Activated CD4-positive, alpha-beta T cell treated with anti-CD3 and anti-CD28 coated beads for 4 hours (primary cell): ENCODE measurements around the gene MYO18A.
"Not testable (repeated sequence)": the region's sequence is repeated elsewhere in the genome, so short reads cannot be mapped to it uniquely, and the experiment has no call there.

Experiments
- DNase-seq, 2 donors: peaks; one replicate each; pipeline ENCODE4 v3.0.0-alpha.2; 2020

Gene MYO18A

GRCh38 chr17:29147682-29148081 lies 32.5 kb downstream of the MYO18A start:
- no peak for DNase-seq

GRCh38 chr17:29147228-29147627 lies 33.0 kb downstream of the MYO18A start:
- not testable (repeated sequence) for DNase-seq

- no peak for DNase-seq
These were observed 33.7 kb downstream of the MYO18A start for GRCh38 chr17:29146369-29146972.

GRCh38 chr17:29145289-29146073 lies 34.7 kb downstream of the MYO18A start:
- peak; percentile 68 to 69 for DNase-seq

- no peak for DNase-seq
These were observed 36.3 kb downstream of the MYO18A start for GRCh38 chr17:29143894-29144293.

- DNase-seq = no peak
These were observed 38.7 kb downstream of the MYO18A start for GRCh38 chr17:29141514-29141876.

GRCh38 chr17:29140631-29141513 lies 39.3 kb downstream of the MYO18A start:
- DNase-seq = peak; percentile 41 to 44

- DNase-seq = peak; percentile 74 to 75
These were observed 40.1 kb downstream of the MYO18A start for GRCh38 chr17:29140051-29140621.

- DNase-seq = peak in 1 of 2 donors; percentile 25
These were observed 41.1 kb downstream of the MYO18A start for GRCh38 chr17:29138971-29139691.

GRCh38 chr17:29138184-29138955 lies 41.8 kb downstream of the MYO18A start:
- peak; percentile 38 to 48 for DNase-seq

- no peak for DNase-seq
These were observed 43.0 kb downstream of the MYO18A start for GRCh38 chr17:29136998-29137730.

GRCh38 chr17:29135464-29135863 lies 44.7 kb downstream of the MYO18A start:
- no peak for DNase-seq

GRCh38 chr17:29133121-29133713 lies 47.0 kb downstream of the MYO18A start:
- no peak for DNase-seq

GRCh38 chr17:29131814-29132682 lies 48.1 kb downstream of the MYO18A start:
- DNase-seq = no peak

GRCh38 chr17:29129731-29130130 lies 50.5 kb downstream of the MYO18A start:
- no peak for DNase-seq

GRCh38 chr17:29127840-29128239 lies 52.4 kb downstream of the MYO18A start:
- DNase-seq = no peak

- DNase-seq = no peak
These were observed 53.8 kb downstream of the MYO18A start for GRCh38 chr17:29126268-29126930.

- no peak for DNase-seq
These were observed 54.5 kb downstream of the MYO18A start for GRCh38 chr17:29125651-29126050.

GRCh38 chr17:29124925-29125273 lies 55.3 kb downstream of the MYO18A start:
- DNase-seq = no peak
